SK-N-SH treated with all-trans-retinoic acid at 6 μM for 48 hours (cell line): ENCODE measurements around the gene MPPED1.

ENCODE experiments used
- ATAC-seq: fragments of 200-7000 bp; cut with Tn5 transposase; 3 replicates; pipeline ENCODE4 v1.9.1; 2020; ENCODE audit warnings: mild to moderate bottlenecking, moderate library complexity
- ARNTL ChIP-seq: fragments of 450-650 bp; formaldehyde crosslinking; IDR thresholded peaks from 2 replicates; pipeline ENCODE4 v1.5.0; 2020; ENCODE audit warnings: low read depth, mild to moderate bottlenecking, moderate library complexity, borderline replicate concordance
- BACH2 ChIP-seq: fragments of 250-450 bp; sonication (Bioruptor Pico); IDR thresholded peaks from 2 replicates; pipeline ENCODE4 v1.9.0; 2021; ENCODE audit warnings: mild to moderate bottlenecking, borderline replicate concordance
- CREB5 ChIP-seq: fragments of 250-450 bp; sonication (Bioruptor Pico); IDR thresholded peaks from 2 replicates; pipeline ENCODE4 v1.5.1; 2020; ENCODE audit warnings: low read depth, mild to moderate bottlenecking, moderate library complexity
- CSDC2 ChIP-seq: fragments of 250-450 bp; sonication (Bioruptor Pico); IDR thresholded peaks from 2 replicates; pipeline ENCODE4 v1.5.0; 2020; ENCODE audit warnings: mild to moderate bottlenecking, moderate library complexity
- CSRNP3 ChIP-seq: fragments of 250-450 bp; sonication (Bioruptor Pico); IDR thresholded peaks from 2 replicates; pipeline ENCODE4 v1.5.1; 2021; ENCODE audit warnings: mild to moderate bottlenecking, moderate library complexity
- GLIS3 ChIP-seq: fragments of 250-450 bp; sonication (Bioruptor Pico); IDR thresholded peaks from 2 replicates; pipeline ENCODE4 v1.5.0; 2020; ENCODE audit warnings: mild to moderate bottlenecking, moderate library complexity
- ISL1 ChIP-seq: fragments of 250-450 bp; sonication (Bioruptor Pico); IDR thresholded peaks from 2 replicates; pipeline ENCODE4 v2.1.2; 2022; ENCODE audit warnings: mild to moderate bottlenecking, moderate library complexity
- OSR1 ChIP-seq: fragments of 250-450 bp; sonication (Bioruptor Pico); IDR thresholded peaks from 2 replicates; pipeline ENCODE4 v1.8.0; 2022; ENCODE audit warnings: moderate library complexity, mild to moderate bottlenecking, inconsistent platforms
- POU6F1 ChIP-seq: fragments of 250-450 bp; sonication (Bioruptor Pico); IDR thresholded peaks from 2 replicates; pipeline ENCODE4 v1.8.0; 2021; ENCODE audit warnings: low read depth, mild to moderate bottlenecking, moderate library complexity, borderline replicate concordance
- RARB ChIP-seq: fragments of 250-450 bp; sonication (Bioruptor Pico); IDR thresholded peaks from 2 replicates; pipeline ENCODE4 v1.8.0; 2021; ENCODE audit warnings: mild to moderate bottlenecking, moderate library complexity
- SNAI2 ChIP-seq: fragments of 250-450 bp; sonication (Bioruptor Pico); IDR thresholded peaks from 2 replicates; pipeline ENCODE4 v1.5.0; 2020; ENCODE audit warnings: mild to moderate bottlenecking, moderate library complexity
- TCF4 ChIP-seq: fragments of 250-450 bp; sonication (Bioruptor Pico); IDR thresholded peaks from 2 replicates; pipeline ENCODE4 v1.8.0; 2021; ENCODE audit warnings: mild to moderate bottlenecking, moderate library complexity, borderline replicate concordance
- TOX ChIP-seq: fragments of 250-450 bp; sonication (Bioruptor Pico); IDR thresholded peaks from 2 replicates; pipeline ENCODE4 v1.8.0; 2021; ENCODE audit warnings: mild to moderate bottlenecking, moderate library complexity, borderline replicate concordance
- TSHZ2 ChIP-seq: fragments of 250-450 bp; sonication (Bioruptor Pico); IDR thresholded peaks from 2 replicates; pipeline ENCODE4 v1.5.0; 2020; ENCODE audit warnings: mild to moderate bottlenecking, moderate library complexity
- ZC3H10 ChIP-seq: fragments of 250-450 bp; sonication (Bioruptor Pico); IDR thresholded peaks from 2 replicates; pipeline ENCODE4 v1.5.1; 2021; ENCODE audit warnings: mild to moderate bottlenecking, moderate library complexity
- ZFP3 ChIP-seq: fragments of 250-450 bp; sonication (Bioruptor Pico); IDR thresholded peaks from 2 replicates; pipeline ENCODE4 v1.5.0; 2020; ENCODE audit warnings: mild to moderate bottlenecking, moderate library complexity
- ZFP30 ChIP-seq: fragments of 450-650 bp; formaldehyde crosslinking; IDR thresholded peaks from 2 replicates; pipeline ENCODE4 v1.5.0; 2022; ENCODE audit warnings: mild to moderate bottlenecking, moderate library complexity
- ZNF565 ChIP-seq: fragments of 450-650 bp; formaldehyde crosslinking; conservative IDR thresholded peaks from 2 replicates; pipeline ENCODE4 v1.5.0; 2020; ENCODE audit warnings: low read depth, mild to moderate bottlenecking, moderate library complexity
- ZNF70 ChIP-seq: fragments of 450-650 bp; formaldehyde crosslinking; IDR thresholded peaks from 2 replicates; pipeline ENCODE4 v1.5.0; 2020; ENCODE audit warnings: mild to moderate bottlenecking, moderate library complexity
- ZNF8 ChIP-seq: fragments of 450-650 bp; formaldehyde crosslinking; IDR thresholded peaks from 2 replicates; pipeline ENCODE4 v1.5.0; 2020; ENCODE audit warnings: mild to moderate bottlenecking, moderate library complexity

Gene MPPED1

GRCh38 chr22:43543522-43544288 is 131.9 kb downstream of the MPPED1 start:
- TF ChIP-seq ARNTL (no peak), GLIS3 (CRISPR knock-in tag) (no peak), ZNF565 (CRISPR knock-in tag) (no peak), RARB (CRISPR knock-in tag) (no peak), ZC3H10 (CRISPR knock-in tag) (no peak), CREB5 (CRISPR knock-in tag) (no peak), OSR1 (CRISPR knock-in tag) (no peak), ZNF70 (CRISPR knock-in tag) (no peak), POU6F1 (no peak), TOX (CRISPR knock-in tag) (no peak), SNAI2 (no peak), TCF4 (CRISPR knock-in tag) (no peak), ISL1 (no peak), CSRNP3 (CRISPR knock-in tag) (no peak), CSDC2 (CRISPR knock-in tag) (no peak), ZFP3 (CRISPR knock-in tag) (no peak), BACH2 (CRISPR knock-in tag) (no peak)
- TF ChIP-seq, all 23 proteins: peak for 0
- ATAC-seq: no peak

- ATAC-seq: no peak
- TF ChIP-seq ZC3H10 (CRISPR knock-in tag) (no peak), ZNF565 (CRISPR knock-in tag) (no peak), POU6F1 (no peak), ZFP30 (no peak), OSR1 (CRISPR knock-in tag) (no peak), GLIS3 (CRISPR knock-in tag) (no peak), ISL1 (no peak), TOX (CRISPR knock-in tag) (no peak), ZNF70 (CRISPR knock-in tag) (no peak), BACH2 (CRISPR knock-in tag) (no peak), TCF4 (CRISPR knock-in tag) (no peak), ARNTL (no peak), CSRNP3 (CRISPR knock-in tag) (no peak), TSHZ2 (CRISPR knock-in tag) (no peak), SNAI2 (no peak), ZFP3 (CRISPR knock-in tag) (no peak), CSDC2 (CRISPR knock-in tag) (no peak), ZNF8 (no peak), RARB (CRISPR knock-in tag) (no peak), CREB5 (CRISPR knock-in tag) (no peak)
Measured at GRCh38 chr22:43544289-43544673, 132.5 kb downstream of the MPPED1 start.
